HUES64 (cell line): Measurements from ENCODE around the gene CLIC2. TPM values are rescaled to one million over a fixed set of nuclear protein-coding genes. Genes with fewer than 3 reads are reported as not detected.
"Not testable (repeated sequence)": the region's sequence is repeated elsewhere in the genome, so short reads cannot be mapped to it uniquely, and the experiment has no call there.

ENCODE experiments used
- H3K27ac ChIP-seq: 2 replicates; pipeline ENCODE4 v1.7.0; 2013; ENCODE audit warnings: low read depth, low read length, inconsistent platforms
- H3K27me3 ChIP-seq: 2 replicates; pipeline ENCODE4 v1.6.1; 2013; ENCODE audit warnings: mild to moderate bottlenecking, low read length; ENCODE audit not compliant: insufficient read depth
- H3K36me3 ChIP-seq: 2 replicates; pipeline ENCODE4 v1.6.1; 2013; ENCODE audit warnings: mild to moderate bottlenecking, low read length; ENCODE audit not compliant: insufficient read depth
- H3K4me1 ChIP-seq: 2 replicates; pipeline ENCODE4 v1.6.1; 2013; ENCODE audit warnings: mild to moderate bottlenecking, low read length, moderate library complexity; ENCODE audit not compliant: insufficient read depth
- H3K4me3 ChIP-seq: 2 replicates; pipeline ENCODE4 v1.5.1; 2013; ENCODE audit warnings: mild to moderate bottlenecking, low read length, moderate library complexity
- H3K9ac ChIP-seq: 2 replicates; pipeline ENCODE4 v1.6.1; 2013; ENCODE audit warnings: mild to moderate bottlenecking, low read depth, low read length
- H3K9me3 ChIP-seq: 2 replicates; pipeline ENCODE4 v1.6.1; 2013; ENCODE audit warnings: low read depth, low read length; ENCODE audit not compliant: insufficient read depth
- WGBS: fragments of 150-250, 120-280 bp; methylation state at CpG from one replicate; pipeline ENCODE4 v1.1.7; 2013; ENCODE audit warnings: missing lambda C conversion rate; 5-methylcytosine and 5-hydroxymethylcytosine counted together
- polyA plus RNA-seq, 2 experiments: library from polyadenylated mRNA; stranded (reverse); fragments of 50-300 nt; gene quantifications; one replicate each; pipeline ENCODE4 v1.2.3, GENCODE V29; 2013

Gene CLIC2
- polyA plus RNA-seq (2013, experiment 1 of 2) = 0.30 TPM
- polyA plus RNA-seq (2013, experiment 2 of 2) = 0.13 TPM

DNA sequence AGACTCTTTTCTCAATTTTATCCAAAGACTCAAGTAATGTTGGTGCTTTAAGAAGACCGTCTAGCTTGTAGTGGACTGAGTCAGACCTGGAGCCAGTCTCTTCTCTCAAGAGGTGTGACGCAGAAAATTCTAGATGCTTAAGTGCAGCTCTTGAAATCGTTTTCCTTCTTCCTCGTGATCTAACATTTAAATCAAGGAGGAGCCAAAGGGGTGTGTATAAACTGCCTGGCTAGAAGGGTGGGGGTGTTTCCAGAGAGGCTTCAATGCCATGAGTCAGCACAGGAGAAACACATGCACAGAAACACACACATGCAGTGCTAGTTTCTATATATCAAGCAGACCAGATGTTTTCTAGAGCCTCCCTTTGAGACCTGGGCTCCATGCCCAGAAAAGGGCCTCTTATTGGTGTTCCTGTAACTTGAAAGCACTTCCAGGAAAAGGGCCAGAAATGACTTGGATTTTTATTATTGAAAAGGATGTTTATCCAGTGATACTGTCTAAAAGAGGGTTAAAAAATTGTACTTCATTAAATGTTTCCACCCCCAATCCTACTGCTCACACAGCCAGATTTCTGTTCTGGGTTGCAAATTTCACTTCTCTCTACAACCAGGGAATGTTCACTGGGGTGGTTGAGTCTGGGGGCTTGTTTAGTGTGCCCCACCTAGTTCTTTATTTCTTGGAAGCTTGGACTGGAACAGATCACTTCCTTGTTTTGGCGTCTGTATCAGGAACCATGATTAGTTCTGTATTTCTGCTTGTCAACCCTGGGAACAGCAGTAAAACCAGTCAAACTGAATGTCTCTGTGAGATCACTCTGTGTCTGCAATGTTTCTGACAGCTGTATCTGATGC lies at the start of gene CLIC2:
Gene CLIC2 (minus strand): TSS at position 129 of the 851 bp plus-strand sequence. CDS start 187 bp downstream, outside the sequence.
- H3K36me3 ChIP-seq = no peaks in the 10 kb centered on the region
- no peaks in the 10 kb centered on the region for H3K9me3 ChIP-seq
- no peaks in the 10 kb centered on the region for H3K27me3 ChIP-seq
- no peaks in the 10 kb centered on the region for H3K4me1 ChIP-seq
- H3K4me3 ChIP-seq = no peak within 1 kb of the TSS
- no peak within 1 kb of the TSS for H3K9ac ChIP-seq
- no peak within 1 kb of the TSS for H3K27ac ChIP-seq
- WGBS = 88% methylated on average over 5 of the region's 5 CpGs

GRCh38 chrX:155382529-155382967 lies 48.1 kb upstream of the CLIC2 start:
- not testable (repeated sequence) for H3K27ac ChIP-seq, H3K9ac ChIP-seq, H3K4me3 ChIP-seq, H3K9me3 ChIP-seq, H3K27me3 ChIP-seq, H3K36me3 ChIP-seq, H3K4me1 ChIP-seq
- WGBS = no CpG with 5 or more reads among the region's 64 CpGs

DNA sequence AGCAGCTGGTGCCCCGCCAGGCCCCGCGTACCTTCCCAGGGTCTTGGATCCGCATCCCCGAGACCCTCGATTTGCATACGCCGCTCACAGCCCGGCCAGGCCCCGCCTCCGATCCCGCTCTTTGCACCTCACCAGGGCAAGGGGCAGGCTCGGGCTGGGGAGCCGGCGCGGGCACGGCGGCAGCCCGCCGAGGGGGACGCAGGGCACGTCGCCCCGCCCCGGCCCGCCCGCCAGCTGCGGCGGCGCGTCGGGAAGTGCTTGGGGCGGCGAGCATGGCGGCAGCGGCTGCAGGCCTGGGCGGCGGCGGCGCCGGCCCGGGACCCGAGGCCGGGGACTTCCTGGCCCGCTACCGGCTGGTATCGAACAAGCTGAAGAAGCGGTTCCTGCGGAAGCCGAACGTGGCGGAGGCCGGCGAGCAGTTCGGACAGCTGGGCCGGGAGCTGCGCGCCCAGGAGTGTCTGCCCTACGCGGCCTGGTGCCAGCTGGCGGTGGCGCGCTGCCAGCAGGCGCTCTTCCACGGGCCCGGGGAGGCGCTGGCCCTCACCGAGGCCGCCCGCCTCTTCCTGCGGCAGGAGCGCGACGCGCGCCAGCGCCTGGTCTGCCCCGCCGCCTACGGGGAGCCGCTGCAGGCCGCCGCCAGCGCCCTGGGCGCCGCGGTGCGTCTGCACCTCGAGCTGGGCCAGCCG lies 47.6 kb upstream of the CLIC2 start, which contains the start of gene F8A2:
Gene F8A2 (plus strand): TSS at position 253 of the 686 bp plus-strand sequence. CDS start 20 bp downstream, at position 273.
- H3K4me1 ChIP-seq, H3K27ac ChIP-seq, H3K27me3 ChIP-seq, H3K9me3 ChIP-seq, H3K4me3 ChIP-seq, H3K36me3 ChIP-seq, H3K9ac ChIP-seq: not testable (repeated sequence)
- no CpG with 5 or more reads among the region's 90 CpGs for WGBS

DNA sequence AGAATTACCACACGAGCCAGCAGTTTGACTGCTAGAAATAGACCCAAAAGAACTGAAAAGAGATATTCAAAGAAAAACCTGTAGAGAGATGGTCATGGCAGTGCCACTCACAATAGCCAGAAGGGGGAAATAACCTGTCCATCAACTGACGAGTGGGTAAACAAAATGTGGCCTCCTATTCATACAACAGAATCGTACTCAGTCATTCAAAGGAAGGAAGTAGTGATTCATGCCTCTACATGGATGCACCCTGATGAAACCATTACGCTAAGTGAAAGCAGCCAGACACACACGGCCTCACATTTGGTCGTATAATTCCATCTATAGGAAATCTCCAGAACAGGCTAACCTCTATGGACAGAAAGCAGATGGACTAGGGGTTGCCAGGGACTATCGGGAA lies 45.4 kb upstream of the CLIC2 start:
- not testable (repeated sequence) for H3K27me3 ChIP-seq, H3K9ac ChIP-seq, H3K4me1 ChIP-seq, H3K9me3 ChIP-seq, H3K36me3 ChIP-seq, H3K27ac ChIP-seq, H3K4me3 ChIP-seq
- WGBS = no CpG with 5 or more reads among the region's 7 CpGs

DNA sequence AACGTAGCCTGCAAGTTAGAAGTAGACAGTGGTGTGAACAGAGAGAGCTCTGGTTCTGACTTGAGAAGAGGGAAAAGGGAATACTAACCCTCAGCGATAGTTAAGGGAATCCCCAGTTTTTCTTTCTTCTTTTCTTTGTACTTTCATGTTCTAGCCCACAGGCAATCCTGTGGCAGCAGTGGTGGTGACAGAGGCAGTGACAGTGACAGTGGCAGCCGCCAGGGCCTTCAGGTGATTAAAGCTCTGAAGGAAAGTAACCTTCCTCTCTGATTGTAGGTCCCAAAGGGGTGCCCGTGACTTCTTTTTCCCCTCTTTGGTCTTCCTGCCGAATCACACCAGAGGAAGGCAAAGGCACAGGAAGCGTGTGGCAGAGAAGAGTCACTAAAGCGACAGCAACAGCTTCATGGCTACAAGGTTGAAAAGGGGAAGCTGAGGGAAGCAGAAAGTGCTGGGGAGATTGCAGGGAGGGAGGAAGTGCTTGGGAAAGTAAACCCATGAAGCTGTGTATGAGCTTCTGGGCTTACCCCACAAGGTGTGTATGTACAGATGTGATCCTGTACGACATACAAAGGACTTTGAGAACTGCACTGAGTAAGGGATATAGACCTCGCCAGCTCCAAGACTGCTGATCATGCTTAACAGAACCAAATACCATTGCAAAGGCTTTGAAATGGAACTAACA lies 39.5 kb upstream of the CLIC2 start:
- not testable (repeated sequence) for H3K4me1 ChIP-seq, H3K27me3 ChIP-seq, H3K9me3 ChIP-seq, H3K9ac ChIP-seq, H3K36me3 ChIP-seq, H3K4me3 ChIP-seq, H3K27ac ChIP-seq
- WGBS = no CpG with 5 or more reads among the region's 9 CpGs

DNA sequence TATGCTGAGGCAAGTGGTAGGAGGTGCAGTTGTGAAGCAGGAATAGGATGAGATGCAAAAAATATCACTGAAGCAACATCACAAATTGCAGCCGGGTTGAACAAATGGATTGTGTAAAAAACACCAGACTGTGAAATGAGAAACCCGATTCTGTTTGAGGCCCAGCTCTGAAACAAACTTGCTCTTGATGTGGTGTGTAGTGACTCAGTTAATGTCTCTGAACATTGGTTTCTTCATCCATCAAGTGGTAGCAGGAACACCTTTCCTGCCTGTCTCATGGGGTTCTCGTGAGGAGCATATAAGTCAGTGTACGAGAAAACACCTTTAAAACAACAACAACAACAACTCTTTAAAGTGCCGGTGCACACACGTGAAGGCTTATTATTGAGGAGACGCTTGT lies 29.3 kb upstream of the CLIC2 start:
- H3K9ac ChIP-seq, H3K27ac ChIP-seq, H3K4me1 ChIP-seq, H3K36me3 ChIP-seq, H3K27me3 ChIP-seq, H3K4me3 ChIP-seq, H3K9me3 ChIP-seq: not testable (repeated sequence)
- no CpG with 5 or more reads among the region's 7 CpGs for WGBS

GRCh38 chrX:155349448-155349847 lies 15.0 kb upstream of the CLIC2 start:
- H3K4me3 ChIP-seq, H3K9ac ChIP-seq, H3K4me1 ChIP-seq, H3K27me3 ChIP-seq, H3K27ac ChIP-seq, H3K36me3 ChIP-seq, H3K9me3 ChIP-seq: not testable (repeated sequence)
- WGBS = no CpG with 5 or more reads among the region's 4 CpGs

DNA sequence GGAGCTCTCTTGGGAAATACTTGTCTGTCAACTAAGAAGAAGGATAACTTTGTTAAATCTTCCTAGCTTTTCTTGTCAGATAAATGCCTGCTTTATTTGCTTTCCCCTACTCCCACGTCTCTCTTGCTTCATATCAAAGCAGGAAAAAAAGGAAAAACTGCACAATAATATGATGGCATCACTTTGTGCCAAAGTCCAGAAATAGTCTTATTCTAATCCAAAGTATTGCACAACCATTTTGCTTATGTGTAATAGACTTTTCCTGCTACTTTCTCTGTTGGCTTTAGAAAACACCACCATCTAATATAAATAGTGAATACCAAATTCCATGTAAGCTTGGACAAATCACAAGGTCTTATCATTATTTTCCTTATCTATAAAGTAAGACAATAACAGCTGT lies 11.3 kb upstream of the CLIC2 start:
- H3K9me3 ChIP-seq, H3K27ac ChIP-seq, H3K4me3 ChIP-seq, H3K4me1 ChIP-seq, H3K36me3 ChIP-seq, H3K27me3 ChIP-seq, H3K9ac ChIP-seq: not testable (repeated sequence)
- no CpG with 5 or more reads among the region's 1 CpG for WGBS

- not testable (repeated sequence) for H3K9ac ChIP-seq, H3K9me3 ChIP-seq
Observed at GRCh38 chrX:155335337-155335712, 911 bp upstream of the CLIC2 start.

DNA sequence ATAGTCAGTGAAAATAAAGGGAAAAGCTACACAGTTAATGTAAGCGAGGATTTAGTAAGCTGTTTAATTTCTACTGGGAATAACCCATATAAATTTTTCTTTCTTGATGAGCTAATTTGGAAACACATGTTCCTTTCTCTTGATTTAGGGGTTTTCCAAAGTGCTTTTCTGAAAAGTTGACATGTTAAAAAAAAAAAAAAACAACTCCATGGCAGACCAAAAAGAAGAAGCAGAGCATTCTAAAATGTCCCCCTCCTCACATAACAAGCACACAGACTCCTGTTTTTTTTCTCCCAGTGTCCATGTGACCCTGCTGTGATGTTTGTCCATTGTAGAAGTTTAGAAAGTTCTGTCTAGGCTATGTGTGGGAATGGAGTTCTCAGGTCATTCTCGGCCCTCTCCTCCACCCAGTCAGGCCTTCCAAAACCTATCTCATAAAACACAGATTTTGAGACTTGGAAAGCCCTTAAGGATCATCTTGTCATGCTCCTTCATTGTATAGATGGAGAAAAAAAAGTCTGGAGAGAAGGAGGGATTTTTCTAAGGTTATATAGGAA lies 792 bp downstream of the CLIC2 start:
- Histone ChIP-seq H3K36me3 (no peaks in the 10 kb centered on the region), H3K4me1 (no peaks in the 10 kb centered on the region), H3K9me3 (no peaks in the 10 kb centered on the region), H3K9ac (no peak overlapping the region), H3K27ac (no peak overlapping the region), H3K4me3 (no peak overlapping the region), H3K27me3 (no peaks in the 10 kb centered on the region)
- no CpG with 5 or more reads among the region's 2 CpGs for WGBS

More at GRCh38 chrX:155335337-155335712, 911 bp upstream of the CLIC2 start:
- not testable (repeated sequence) for H3K36me3 ChIP-seq, H3K4me3 ChIP-seq, H3K27me3 ChIP-seq, H3K27ac ChIP-seq, H3K4me1 ChIP-seq
- 100% methylated on average over 1 of the region's 1 CpG for WGBS

DNA sequence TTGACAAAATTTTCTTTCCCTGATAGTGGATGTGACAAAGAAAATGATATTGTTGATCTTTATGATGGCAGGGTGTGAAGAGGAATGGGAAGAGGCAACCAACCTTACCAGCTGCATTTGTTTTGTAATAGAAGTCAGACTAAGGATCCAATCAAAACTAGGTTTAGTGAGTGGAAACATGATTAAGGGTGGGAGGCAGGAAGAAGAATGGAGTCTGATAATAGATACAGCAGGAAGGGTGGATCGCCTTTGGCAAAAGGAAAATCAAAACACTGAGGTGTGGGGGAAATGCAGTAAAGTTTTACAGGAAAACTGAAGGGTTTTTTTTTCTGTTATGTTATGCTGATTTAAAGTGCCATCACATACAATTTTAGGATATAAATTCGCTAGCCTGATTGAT lies 3.4 kb downstream of the CLIC2 start:
- WGBS = 90% methylated on average over 1 of the region's 2 CpGs
- Histone ChIP-seq H3K36me3 (no peaks in the 10 kb centered on the region), H3K27ac (no peak overlapping the region), H3K9ac (no peak overlapping the region), H3K9me3 (no peaks in the 10 kb centered on the region), H3K4me1 (no peaks in the 10 kb centered on the region), H3K4me3 (no peak overlapping the region), H3K27me3 (no peaks in the 10 kb centered on the region)
